IPS DF 6.9 (cell line): ENCODE measurements around the gene CYP26C1.
A peak's percentile ranks its signal among the peaks of the same experiment; 100 is the strongest.

ENCODE experiments used
- DNase-seq: peaks from one replicate; pipeline ENCODE4 v3.0.0-alpha.2; 2013; ENCODE audit warnings: low read depth, low spot score
- H3K27ac ChIP-seq: one replicate; pipeline ENCODE4 v1.5.1; 2013; ENCODE audit warnings: low read length, control low read depth
- H3K27me3 ChIP-seq: 2 replicates; pipeline ENCODE4 v1.6.1; 2013; ENCODE audit warnings: mild to moderate bottlenecking, low read length; ENCODE audit not compliant: control insufficient read depth, insufficient read depth
- H3K36me3 ChIP-seq: 2 replicates; pipeline ENCODE4 v1.6.1; 2013; ENCODE audit warnings: low read length; ENCODE audit not compliant: control insufficient read depth, insufficient read depth
- H3K4me1 ChIP-seq: 2 replicates; pipeline ENCODE4 v1.6.1; 2013; ENCODE audit warnings: low read length; ENCODE audit not compliant: control insufficient read depth, insufficient read depth
- H3K4me3 ChIP-seq: 2 replicates; pipeline ENCODE4 v1.5.1; 2013; ENCODE audit warnings: mild to moderate bottlenecking, low read length
- H3K9me3 ChIP-seq: 2 replicates; pipeline ENCODE4 v1.6.1; 2013; ENCODE audit warnings: low read length, inconsistent platforms; ENCODE audit not compliant: control insufficient read depth, insufficient read depth
- WGBS: extraction: QIAGEN DNeasy Blood & Tissue Kit; methylation state at CpG from one replicate; pipeline ENCODE4 v1.1.7; 2013; ENCODE audit warnings: mixed read lengths, missing lambda C conversion rate; ENCODE audit not compliant: insufficient read length, insufficient coverage; 5-methylcytosine and 5-hydroxymethylcytosine counted together

The CYP26C1 gene

DNA sequence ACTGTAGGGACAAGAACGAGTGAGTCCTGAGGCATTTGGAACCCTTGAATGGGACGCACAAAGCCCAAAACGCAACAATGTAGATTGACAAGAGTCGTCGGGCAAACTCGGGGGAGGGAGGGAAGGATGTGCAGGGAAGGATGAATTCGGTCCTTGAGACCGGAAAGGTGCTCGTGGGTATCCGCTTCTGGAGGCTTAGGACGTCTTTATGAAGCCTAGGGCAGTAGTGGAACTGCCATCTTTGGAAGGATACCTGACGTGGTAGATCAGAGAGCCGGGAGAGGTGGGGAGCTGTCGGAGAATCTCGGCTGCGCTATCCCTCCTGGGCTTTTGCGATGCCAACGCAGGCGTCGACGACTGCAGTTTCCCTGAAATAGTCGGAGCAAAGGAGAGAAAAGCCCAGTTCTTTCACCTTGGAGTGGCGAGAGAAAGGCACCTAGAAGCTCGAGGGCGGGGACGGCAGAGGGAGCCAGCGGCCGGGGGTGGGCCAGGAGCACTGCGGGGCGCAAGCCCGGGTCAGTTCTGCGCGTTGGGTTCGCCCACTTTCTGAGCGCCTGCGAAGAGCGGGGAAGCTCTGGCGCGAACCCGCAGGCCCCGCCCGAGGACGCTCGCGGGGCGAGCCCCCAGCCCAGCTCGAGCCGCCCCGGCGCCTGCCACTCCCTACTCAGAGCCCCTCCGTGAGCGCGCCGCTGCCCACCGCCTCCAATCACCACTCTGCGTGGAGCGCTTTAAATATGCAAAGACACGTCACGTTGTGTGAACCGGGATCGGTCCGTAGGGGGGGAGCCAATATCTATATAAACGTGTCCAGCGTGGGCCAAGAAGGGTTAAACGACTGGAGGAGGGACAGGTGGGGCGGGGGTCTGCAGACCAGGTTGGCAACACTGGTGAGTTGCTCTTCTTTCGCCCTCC lies at the start of gene CYP26C1:
Gene CYP26C1 (plus strand): TSS at position 824 of the 912 bp plus-strand sequence. CDS start 466 bp downstream, outside the sequence.
- no peak for DNase-seq
- Histone ChIP-seq H3K4me3 (peak within 1 kb of the TSS; percentile 32; the same call in 1 of the 2 replicates), H3K9me3 (no peaks in the 10 kb centered on the region), H3K27me3 (peaks cover 60% of the 10 kb centered on the region), H3K27ac (no peak within 1 kb of the TSS), H3K4me1 (peaks cover 6% of the 10 kb centered on the region), H3K36me3 (peaks cover 2% of the 10 kb centered on the region; the same call in 1 of the 2 replicates)
- WGBS = no CpG with 5 or more reads among the region's 67 CpGs

GRCh38 chr10:93015722-93016121 lies 44.9 kb upstream of the CYP26C1 start:
- no CpG with 5 or more reads among the region's 3 CpGs for WGBS
- Histone ChIP-seq H3K4me1 (no peaks in the 10 kb centered on the region), H3K9me3 (no peaks in the 10 kb centered on the region), H3K4me3 (no peak overlapping the region), H3K36me3 (no peaks in the 10 kb centered on the region), H3K27ac (no peak overlapping the region), H3K27me3 (no peaks in the 10 kb centered on the region)
- no peak for DNase-seq

GRCh38 chr10:93023013-93023650 lies 37.5 kb upstream of the CYP26C1 start:
- Histone ChIP-seq H3K4me3 (no peak overlapping the region), H3K36me3 (no peaks in the 10 kb centered on the region), H3K27me3 (no peaks in the 10 kb centered on the region), H3K27ac (no peak overlapping the region), H3K4me1 (no peaks in the 10 kb centered on the region), H3K9me3 (no peaks in the 10 kb centered on the region)
- DNase-seq = no peak
- WGBS = no CpG with 5 or more reads among the region's 4 CpGs

- H3K27ac ChIP-seq = no peak overlapping the region
- WGBS = no CpG with 5 or more reads among the region's 2 CpGs
- DNase-seq = no peak
Measured at GRCh38 chr10:93026072-93026471, 34.5 kb upstream of the CYP26C1 start.

GRCh38 chr10:93027508-93027907 lies 33.1 kb upstream of the CYP26C1 start:
- no peak overlapping the region for H3K4me3 ChIP-seq
- H3K9me3 ChIP-seq = no peaks in the 10 kb centered on the region
- no peak for DNase-seq
- no peaks in the 10 kb centered on the region for H3K27me3 ChIP-seq
- no peak overlapping the region for H3K27ac ChIP-seq
- no peaks in the 10 kb centered on the region for H3K4me1 ChIP-seq
- H3K36me3 ChIP-seq = no peaks in the 10 kb centered on the region

More at GRCh38 chr10:93026072-93026471, 34.5 kb upstream of the CYP26C1 start:
- H3K4me3 ChIP-seq = no peak overlapping the region
- no peaks in the 10 kb centered on the region for H3K4me1 ChIP-seq
- no peaks in the 10 kb centered on the region for H3K9me3 ChIP-seq
- H3K36me3 ChIP-seq = no peaks in the 10 kb centered on the region
- H3K27me3 ChIP-seq = no peaks in the 10 kb centered on the region

DNA sequence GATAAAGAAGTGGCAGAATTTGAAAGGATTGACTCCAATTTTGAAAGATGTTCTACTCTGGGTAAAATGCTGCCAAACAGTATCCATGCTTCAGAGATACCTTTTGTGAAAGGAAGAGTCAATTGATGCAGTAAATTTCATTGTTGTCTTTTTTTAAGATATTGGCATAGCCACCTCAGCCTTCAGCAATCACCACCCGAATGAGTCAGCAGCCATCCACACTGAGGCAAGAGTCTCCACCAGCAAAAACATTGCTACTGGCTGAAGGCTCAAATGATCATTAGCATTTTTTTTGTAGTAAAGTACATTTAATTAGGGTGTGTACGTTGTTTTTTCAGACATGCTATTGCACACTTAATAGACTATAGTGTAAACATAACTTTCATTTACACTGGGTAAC lies 31.7 kb upstream of the CYP26C1 start:
- no peaks in the 10 kb centered on the region for H3K27me3 ChIP-seq
- no peaks in the 10 kb centered on the region for H3K36me3 ChIP-seq
- no peak overlapping the region for H3K4me3 ChIP-seq
- H3K9me3 ChIP-seq = no peaks in the 10 kb centered on the region
- H3K27ac ChIP-seq = no peak overlapping the region
- WGBS = no CpG with 5 or more reads among the region's 2 CpGs
- H3K4me1 ChIP-seq = no peaks in the 10 kb centered on the region
- DNase-seq = no peak

GRCh38 chr10:93030409-93030808 lies 30.2 kb upstream of the CYP26C1 start:
- Histone ChIP-seq H3K4me1 (no peaks in the 10 kb centered on the region), H3K36me3 (no peaks in the 10 kb centered on the region), H3K27me3 (no peaks in the 10 kb centered on the region), H3K4me3 (no peak overlapping the region), H3K9me3 (no peaks in the 10 kb centered on the region), H3K27ac (no peak overlapping the region)
- DNase-seq = no peak

GRCh38 chr10:93032105-93032808 lies 28.3 kb upstream of the CYP26C1 start:
- no peak overlapping the region for H3K27ac ChIP-seq

DNA sequence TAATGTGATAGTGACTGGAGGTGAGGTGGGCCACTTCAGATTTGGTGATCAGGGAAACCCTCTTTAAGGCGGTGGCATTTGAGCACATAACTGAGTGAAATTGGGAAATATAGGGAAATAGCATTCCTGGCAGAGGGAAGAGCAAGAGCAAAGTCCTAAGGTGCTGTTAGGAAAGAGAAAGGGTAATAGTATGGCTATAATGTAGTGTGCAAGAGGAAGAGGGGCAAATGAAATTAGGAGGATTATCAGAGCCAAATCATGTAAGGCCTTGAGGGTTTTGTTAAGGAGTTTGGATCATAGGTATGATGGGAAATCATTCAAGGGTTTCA lies 27.8 kb upstream of the CYP26C1 start:
- Histone ChIP-seq H3K36me3 (no peaks in the 10 kb centered on the region), H3K27ac (no peak overlapping the region), H3K4me3 (no peak overlapping the region), H3K27me3 (no peaks in the 10 kb centered on the region), H3K4me1 (no peaks in the 10 kb centered on the region), H3K9me3 (no peaks in the 10 kb centered on the region)
- no peak for DNase-seq
- no CpG with 5 or more reads among the region's 1 CpG for WGBS

More at GRCh38 chr10:93032105-93032808, 28.3 kb upstream of the CYP26C1 start:
- Histone ChIP-seq H3K36me3 (no peaks in the 10 kb centered on the region), H3K4me3 (no peak overlapping the region), H3K4me1 (no peaks in the 10 kb centered on the region), H3K27me3 (no peaks in the 10 kb centered on the region), H3K9me3 (no peaks in the 10 kb centered on the region)
- DNase-seq = no peak
- whole genome bisulfite sequencing = no CpG with 5 or more reads among the region's 5 CpGs

DNA sequence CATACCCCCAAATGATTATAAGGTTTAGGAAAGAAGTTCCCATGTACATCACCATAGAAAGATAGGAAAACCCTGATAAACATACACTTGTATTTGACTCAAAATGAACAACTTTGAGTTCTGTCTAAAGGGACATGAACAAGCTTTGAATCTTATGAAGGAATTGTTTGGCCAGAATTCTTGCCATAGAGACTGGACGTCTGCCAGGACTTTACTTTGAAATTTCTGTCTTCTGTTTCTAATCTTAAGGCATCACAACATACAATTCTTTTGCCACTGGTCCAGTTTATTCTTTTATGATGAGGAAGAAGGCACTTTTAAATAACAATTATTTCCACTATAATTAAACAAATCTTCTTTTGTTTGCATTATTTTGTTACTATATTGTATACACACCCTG lies 26.2 kb upstream of the CYP26C1 start:
- no peaks in the 10 kb centered on the region for H3K36me3 ChIP-seq
- DNase-seq = no peak
- no peaks in the 10 kb centered on the region for H3K9me3 ChIP-seq
- H3K27me3 ChIP-seq = no peaks in the 10 kb centered on the region
- WGBS = no CpG with 5 or more reads among the region's 1 CpG
- H3K4me3 ChIP-seq = no peak overlapping the region
- H3K27ac ChIP-seq = no peak overlapping the region
- H3K4me1 ChIP-seq = no peaks in the 10 kb centered on the region
